Keratinocyte (primary cell): ENCODE measurements around the gene XYLB. TPM values are rescaled to one million over a fixed set of nuclear protein-coding genes. Genes with fewer than 3 reads are reported as not detected.

Experiments used
- DNase-seq: peaks from one replicate; pipeline ENCODE4 v3.0.0-alpha.2; 2011; ENCODE audit warnings: low read depth, missing footprints, low spot score
- FAIRE-seq: peaks from 2 replicates; lab custom pipeline; 2011; peaks lifted over from hg19 to GRCh38; lab: Jason Lieb, UNC
- H2AFZ ChIP-seq: 2 replicates; pipeline ENCODE4 v1.6.0; 2012; ENCODE audit warnings: low read length, control low read depth, inconsistent platforms; ENCODE audit not compliant: control insufficient read depth
- H3K27ac ChIP-seq: 2 replicates; pipeline ENCODE4 v1.5.1; 2011; ENCODE audit warnings: low read length; ENCODE audit not compliant: control insufficient read depth, insufficient read depth
- H3K27me3 ChIP-seq: 3 replicates; pipeline ENCODE4 v1.6.0; 2011; ENCODE audit warnings: low read length; ENCODE audit not compliant: control insufficient read depth, insufficient read depth; ENCODE audit errors: extremely low read depth
- H3K36me3 ChIP-seq, 2 experiments: 2 replicates in 1 of 2; 3 replicates in 1 of 2; pipeline ENCODE4 v1.5.1; 2011; ENCODE audit warnings: low read length in 2 of 2, mild to moderate bottlenecking in 1 of 2; ENCODE audit not compliant: control insufficient read depth in 2 of 2, insufficient read depth in 2 of 2; ENCODE audit errors: extremely low read depth in 1 of 2
- H3K4me1 ChIP-seq: 3 replicates; pipeline ENCODE4 v1.5.1; 2011; ENCODE audit warnings: low read length; ENCODE audit not compliant: control insufficient read depth, insufficient read depth; ENCODE audit errors: extremely low read depth
- H3K4me2 ChIP-seq: 3 replicates; pipeline ENCODE4 v1.6.0; 2011; ENCODE audit warnings: low read depth, low read length; ENCODE audit not compliant: control insufficient read depth, insufficient read depth; ENCODE audit errors: extremely low read depth
- H3K4me3 ChIP-seq, 3 experiments: fragments of 200-600 bp in 1 of 3; sonication (generic) in 1 of 3; 2 replicates in 2 of 3; 3 replicates in 1 of 3; pipeline ENCODE4 v1.5.1; 2011 to 2016; ENCODE audit warnings: low read length in 3 of 3, mild to moderate bottlenecking in 3 of 3, control low read depth in 2 of 3, inconsistent platforms in 1 of 3, low read depth in 1 of 3, mixed read lengths in 1 of 3, mixed run types in 1 of 3, moderate library complexity in 1 of 3; ENCODE audit not compliant: control insufficient read depth in 2 of 3, insufficient read depth in 2 of 3; ENCODE audit errors: extremely low read depth in 1 of 3
- H3K79me2 ChIP-seq: 2 replicates; pipeline ENCODE4 v1.6.0; 2012; ENCODE audit warnings: low read length; ENCODE audit not compliant: control insufficient read depth, insufficient read depth
- H3K9ac ChIP-seq: 3 replicates; pipeline ENCODE4 v1.6.0; 2011; ENCODE audit warnings: low read length; ENCODE audit not compliant: control insufficient read depth, insufficient read depth; ENCODE audit errors: extremely low read depth
- H3K9me1 ChIP-seq: 3 replicates; pipeline ENCODE4 v1.6.0; 2011; ENCODE audit warnings: low read length; ENCODE audit not compliant: control insufficient read depth, insufficient read depth; ENCODE audit errors: extremely low read depth
- H3K9me3 ChIP-seq: 2 replicates; pipeline ENCODE4 v1.5.1; 2012; ENCODE audit warnings: low read depth, low read length; ENCODE audit not compliant: control insufficient read depth
- H4K20me1 ChIP-seq: 3 replicates; pipeline ENCODE4 v1.6.0; 2011; ENCODE audit warnings: low read length; ENCODE audit not compliant: control insufficient read depth, insufficient read depth; ENCODE audit errors: extremely low read depth
- CTCF ChIP-seq, 3 experiments: IDR thresholded peaks in 1 of 3; conservative IDR thresholded peaks in 1 of 3; optimal IDR thresholded peaks in 1 of 3; 2 replicates in 2 of 3; 3 replicates in 1 of 3; pipeline versions ENCODE3 to v1.5.1; 2011; ENCODE audit warnings: low read length in 3 of 3, mild to moderate bottlenecking in 3 of 3, moderate library complexity in 2 of 3, control low read depth in 1 of 3, inconsistent platforms in 1 of 3; ENCODE audit not compliant: insufficient read depth in 2 of 3; ENCODE audit errors: extremely low read depth in 1 of 3
- EZH2 ChIP-seq: IDR thresholded peaks from one replicate; pipeline ENCODE4 v1.6.1; 2012; ENCODE audit warnings: inconsistent platforms, mild to moderate bottlenecking, low read length, moderate library complexity
- dilution Hi-C: fragments of 300-500 bp; cut with MboI; formaldehyde crosslinking; loops from one replicate; pipeline ENCODE4 v1.7.0; 2020; ENCODE audit warnings: low sequenced_read_pairs; ENCODE audit not compliant: extremely low pct_ligation_motif_present
- polyA plus RNA-seq, 5 experiments: library from polyadenylated mRNA; depleted of rRNA in 3 of 5; stranded (reverse) in 3 of 5; stranded (forward) in 1 of 5; unstranded in 1 of 5; fragments of >200 nt; gene quantifications; 1 replicate in 1 of 5; 2 replicates in 3 of 5; 3 replicates in 1 of 5; pipeline versions ENCODE4 v1.2.1 to v1.2.3, GENCODE V29; 2011 to 2012; ENCODE audit warnings: missing spikeins in 2 of 5, low read depth in 1 of 5, low replicate concordance in 1 of 5

XYLB gene
- polyA plus RNA-seq, 1 donor (not counting 4 experiments of a cell fraction or from before 2014, with no cell fraction given): 1.8 TPM

- dilution Hi-C loops: no loop called here
- Histone ChIP-seq H2AFZ (no peak overlapping the region), H3K27me3 (peaks cover 2% of the 10 kb centered on the region), H3K4me3 (no peak overlapping the region), H3K9me1 (no peaks in the 10 kb centered on the region), H4K20me1 (no peaks in the 10 kb centered on the region), H3K27ac (no peak overlapping the region), H3K79me2 (no peaks in the 10 kb centered on the region), H3K36me3 (no peaks in the 10 kb centered on the region), H3K4me2 (no peak overlapping the region), H3K4me1 (no peaks in the 10 kb centered on the region), H3K9ac (no peak overlapping the region), H3K9me3 (no peaks in the 10 kb centered on the region)
- DNase-seq (no peak), FAIRE-seq (no peak)
- TF ChIP-seq EZH2 (no peak), CTCF (optimal IDR thresholded peaks at IDR 0.05 in 1 of 3, IDR thresholded peaks at IDR 0.05 in 1 of 3, conservative IDR thresholded peaks at IDR 0.05 in 1 of 3; ENCODE audit: extremely low read depth in 1 of 3, insufficient read depth in 2 of 3, low read length in 3 of 3) (no peak)
These were observed 39.6 kb upstream of the XYLB start for GRCh38 chr3:38306941-38307340.

- H3K36me3 ChIP-seq: no peaks in the 10 kb centered on the region
- FAIRE-seq: no peak
- no peaks in the 10 kb centered on the region for H4K20me1 ChIP-seq
- no peak overlapping the region for H3K27ac ChIP-seq
- TF ChIP-seq EZH2 (no peak), CTCF (optimal IDR thresholded peaks at IDR 0.05 in 1 of 3, IDR thresholded peaks at IDR 0.05 in 1 of 3, conservative IDR thresholded peaks at IDR 0.05 in 1 of 3; ENCODE audit: extremely low read depth in 1 of 3, insufficient read depth in 2 of 3, low read length in 3 of 3) (no peak)
- dilution Hi-C loops: no loop called here
- H3K9ac ChIP-seq: no peak overlapping the region
- H3K4me3 ChIP-seq: no peak overlapping the region
- no peak overlapping the region for H3K4me2 ChIP-seq
- H2AFZ ChIP-seq: no peak overlapping the region
- no peak for DNase-seq
- peaks cover 4% of the 10 kb centered on the region for H3K27me3 ChIP-seq
- no peaks in the 10 kb centered on the region for H3K9me3 ChIP-seq
- H3K79me2 ChIP-seq: no peaks in the 10 kb centered on the region
- no peaks in the 10 kb centered on the region for H3K9me1 ChIP-seq
- no peaks in the 10 kb centered on the region for H3K4me1 ChIP-seq
These were observed 39.0 kb upstream of the XYLB start for GRCh38 chr3:38307599-38307998.
